Colonic mucosa (tissue), 4 donors: ENCODE data around the gene TNFRSF1A. TPM values are rescaled to one million over a fixed set of nuclear protein-coding genes. Genes with fewer than 3 reads are reported as not detected.

Source experiments
- DNase-seq: peaks from one replicate; pipeline ENCODE4 v3.0.0-alpha.2; 2020
- H3K27ac ChIP-seq: fragments of 200-600 bp; one replicate; pipeline ENCODE4 v1.8.0; 2021
- H3K27me3 ChIP-seq: fragments of 200-600 bp; one replicate; pipeline ENCODE4 v1.8.0; 2021
- H3K36me3 ChIP-seq: fragments of 200-600 bp; one replicate; pipeline ENCODE4 v1.8.0; 2021
- H3K4me1 ChIP-seq: fragments of 200-600 bp; one replicate; pipeline ENCODE4 v1.8.0; 2021; ENCODE audit warnings: mild to moderate bottlenecking
- H3K4me3 ChIP-seq: fragments of 200-600 bp; one replicate; pipeline ENCODE4 v1.8.0; 2021
- H3K9ac ChIP-seq, 2 donors: one replicate each; pipeline ENCODE4 v1.7.0; 2013; ENCODE audit warnings: control low read depth in 2 of 2, low read depth in 2 of 2, low read length in 2 of 2
- H3K9me3 ChIP-seq: fragments of 200-600 bp; one replicate; pipeline ENCODE4 v1.8.0; 2021
- intact Hi-C: fragments of 100-400 bp; cut with DNase I; formaldehyde crosslinking; loops from one replicate; pipeline ENCODE4 v1.14.1; 2022
- total RNA-seq, 2 donors: library from RNA; stranded (reverse); fragmentation: NEBNext Ultra II Directional in 1 of 2; extraction: Animal tissue kit (Norgen Biotek cat#: 25700) in 1 of 2; gene quantifications; one replicate each; pipeline ENCODE4 v1.2.1, GENCODE V29; 2021
- TF ChIP-seq, protein P1 (sequence below): fragments of 200-600 bp; IDR thresholded peaks from one replicate; pipeline ENCODE4 v1.8.0; 2022; ENCODE audit warnings: antibody characterized with exemption, mild to moderate bottlenecking
- donor health status: healthy.
- donor health status: DM: no; HTN: no; CAD: no.
- donor health status: DM: no; HTN: no; CAD: no.

TNFRSF1A gene
- total RNA-seq, 2 donors from 2014 or later = 116 to 164 TPM

DNA sequence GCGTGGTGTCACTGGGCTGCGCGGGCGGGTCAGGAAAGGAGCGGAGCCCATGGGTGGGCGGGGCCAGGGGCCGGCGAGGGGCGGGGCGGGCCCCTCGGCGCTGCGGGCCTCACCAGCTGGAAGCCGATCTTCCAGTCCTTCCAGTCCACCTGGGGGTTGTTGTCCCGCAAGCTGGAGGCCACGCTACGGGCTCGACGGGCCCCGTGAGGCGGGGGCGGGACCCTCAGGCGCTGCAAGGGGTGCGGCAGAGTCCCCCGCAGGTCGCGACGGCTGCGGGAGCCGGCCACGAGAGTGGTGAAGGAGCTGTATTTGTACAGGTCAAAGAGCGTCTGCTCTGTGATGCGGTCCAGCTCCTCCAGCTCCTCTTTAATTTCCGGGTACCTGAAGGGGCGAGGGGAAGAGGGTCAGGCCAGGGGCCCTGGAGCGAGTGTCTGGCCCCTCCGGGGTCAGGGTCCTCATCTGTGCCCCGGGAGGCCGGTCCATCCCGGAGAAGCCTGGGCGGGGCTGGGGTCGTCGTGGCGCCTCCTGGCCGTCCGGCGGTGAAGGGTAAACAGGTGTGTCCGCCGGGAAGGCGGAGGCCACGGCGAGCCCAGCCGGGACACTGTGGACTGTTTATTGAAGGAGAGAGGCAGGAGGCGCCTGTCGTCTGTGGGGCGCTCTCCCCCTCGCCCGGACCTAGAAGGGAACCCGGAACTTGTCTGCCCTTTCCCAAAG is 21.6 kb upstream of the TNFRSF1A start:
- peaks cover 10% of the 10 kb centered on the region for H3K4me1 ChIP-seq
- TF ChIP-seq, protein P1, sequence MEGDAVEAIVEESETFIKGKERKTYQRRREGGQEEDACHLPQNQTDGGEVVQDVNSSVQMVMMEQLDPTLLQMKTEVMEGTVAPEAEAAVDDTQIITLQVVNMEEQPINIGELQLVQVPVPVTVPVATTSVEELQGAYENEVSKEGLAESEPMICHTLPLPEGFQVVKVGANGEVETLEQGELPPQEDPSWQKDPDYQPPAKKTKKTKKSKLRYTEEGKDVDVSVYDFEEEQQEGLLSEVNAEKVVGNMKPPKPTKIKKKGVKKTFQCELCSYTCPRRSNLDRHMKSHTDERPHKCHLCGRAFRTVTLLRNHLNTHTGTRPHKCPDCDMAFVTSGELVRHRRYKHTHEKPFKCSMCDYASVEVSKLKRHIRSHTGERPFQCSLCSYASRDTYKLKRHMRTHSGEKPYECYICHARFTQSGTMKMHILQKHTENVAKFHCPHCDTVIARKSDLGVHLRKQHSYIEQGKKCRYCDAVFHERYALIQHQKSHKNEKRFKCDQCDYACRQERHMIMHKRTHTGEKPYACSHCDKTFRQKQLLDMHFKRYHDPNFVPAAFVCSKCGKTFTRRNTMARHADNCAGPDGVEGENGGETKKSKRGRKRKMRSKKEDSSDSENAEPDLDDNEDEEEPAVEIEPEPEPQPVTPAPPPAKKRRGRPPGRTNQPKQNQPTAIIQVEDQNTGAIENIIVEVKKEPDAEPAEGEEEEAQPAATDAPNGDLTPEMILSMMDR = no peak

DNA sequence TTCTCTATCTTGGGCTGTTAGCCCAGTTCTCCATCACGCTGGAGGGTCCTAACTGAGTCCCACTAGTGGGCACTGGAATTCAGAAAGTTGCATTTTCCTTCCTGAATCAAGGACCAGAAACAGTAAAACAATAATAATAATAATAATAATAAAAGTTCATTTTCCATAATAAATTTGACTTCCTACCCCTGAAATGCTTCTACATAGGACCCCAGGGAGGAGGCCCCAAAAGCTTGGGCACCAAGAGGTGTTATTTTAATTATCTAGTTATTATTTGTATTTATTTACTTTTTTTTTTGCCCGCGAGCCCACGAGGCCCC is 21.1 kb upstream of the TNFRSF1A start:
- TF ChIP-seq, protein P1 = no peak
- Histone ChIP-seq H3K27me3 (no peaks in the 10 kb centered on the region), H3K9me3 (no peaks in the 10 kb centered on the region), H3K4me1 (peaks cover 9% of the 10 kb centered on the region), H3K36me3 (no peaks in the 10 kb centered on the region), H3K9ac (peak overlapping the region in 1 of 2 donors; percentile 94), H3K4me3 (peak overlapping the region; percentile 48), H3K27ac (peak overlapping the region; percentile 93)
- DNase-seq = no peak
- intact Hi-C loops = no loop called here

More for the DNA sequence above, 21.6 kb upstream of the TNFRSF1A start:
- H3K9ac ChIP-seq = peak overlapping the region; percentile 86 to 94
- H3K36me3 ChIP-seq = no peaks in the 10 kb centered on the region
- H3K27me3 ChIP-seq = no peaks in the 10 kb centered on the region
- H3K9me3 ChIP-seq = no peaks in the 10 kb centered on the region
- peak overlapping the region; percentile 48 for H3K4me3 ChIP-seq
- H3K27ac ChIP-seq = peak overlapping the region; percentile 93
- intact Hi-C loops = no loop called here
- DNase-seq = peak; percentile 88

DNA sequence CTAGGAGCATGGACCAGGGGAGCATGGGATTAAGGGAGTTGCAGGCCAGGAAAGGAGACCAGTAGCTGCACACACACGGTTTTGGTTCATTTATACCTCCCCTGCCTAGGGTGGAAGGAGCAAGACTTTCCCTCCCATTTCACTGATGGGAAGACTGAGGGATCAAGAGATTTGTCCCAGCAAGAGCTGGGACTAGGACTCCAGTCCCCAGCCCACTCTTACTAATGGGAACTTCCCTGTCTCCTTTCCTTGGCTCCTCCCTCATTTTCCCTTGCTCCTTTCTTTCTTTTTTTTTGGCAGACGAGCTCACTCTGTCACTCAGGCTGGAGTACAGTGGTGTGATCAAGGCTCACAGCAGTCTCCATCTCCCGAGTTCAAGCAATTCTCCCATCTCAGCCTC is 20.5 kb upstream of the TNFRSF1A start:
- peak overlapping the region; percentile 58 to 70 for H3K9ac ChIP-seq

DNA sequence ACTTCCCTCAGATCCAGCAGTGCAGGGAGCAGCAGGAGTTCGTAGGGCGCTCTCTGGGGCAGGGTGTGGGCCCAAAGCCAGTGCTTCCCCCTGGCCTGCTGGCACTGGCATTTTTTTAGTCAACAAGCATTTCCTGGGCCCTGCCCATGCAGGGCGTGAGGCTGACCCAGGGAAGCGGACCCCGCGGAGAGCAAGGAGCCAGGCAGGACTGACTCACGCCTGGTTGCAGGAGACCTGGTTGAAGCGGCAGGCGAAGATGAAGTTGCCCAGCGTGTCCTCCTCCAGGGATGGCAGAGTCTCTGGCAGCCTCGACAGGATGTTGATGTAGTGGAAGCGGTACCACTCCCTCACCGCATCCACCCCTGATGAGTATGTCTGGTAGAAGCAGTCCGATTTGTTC is 20.0 kb upstream of the TNFRSF1A start:
- no peaks in the 10 kb centered on the region for H3K36me3 ChIP-seq
- TF ChIP-seq, protein P1 = no peak
- peak overlapping the region; percentile 93 for H3K27ac ChIP-seq
- H3K4me3 ChIP-seq = no peak overlapping the region
- intact Hi-C loops = no loop called here
- H3K27me3 ChIP-seq = no peaks in the 10 kb centered on the region
- H3K4me1 ChIP-seq = peaks cover 9% of the 10 kb centered on the region
- no peaks in the 10 kb centered on the region for H3K9me3 ChIP-seq
- H3K9ac ChIP-seq = peak overlapping the region; percentile 58 to 70
- DNase-seq = peak; percentile 83

More for the DNA sequence above, 20.5 kb upstream of the TNFRSF1A start:
- Histone ChIP-seq H3K4me1 (peaks cover 9% of the 10 kb centered on the region), H3K9me3 (no peaks in the 10 kb centered on the region), H3K27ac (peak overlapping the region; percentile 93), H3K36me3 (no peaks in the 10 kb centered on the region), H3K4me3 (no peak overlapping the region), H3K27me3 (no peaks in the 10 kb centered on the region)
- no peak for DNase-seq
- TF ChIP-seq, protein P1 = no peak
- intact Hi-C loops = no loop called here

DNA sequence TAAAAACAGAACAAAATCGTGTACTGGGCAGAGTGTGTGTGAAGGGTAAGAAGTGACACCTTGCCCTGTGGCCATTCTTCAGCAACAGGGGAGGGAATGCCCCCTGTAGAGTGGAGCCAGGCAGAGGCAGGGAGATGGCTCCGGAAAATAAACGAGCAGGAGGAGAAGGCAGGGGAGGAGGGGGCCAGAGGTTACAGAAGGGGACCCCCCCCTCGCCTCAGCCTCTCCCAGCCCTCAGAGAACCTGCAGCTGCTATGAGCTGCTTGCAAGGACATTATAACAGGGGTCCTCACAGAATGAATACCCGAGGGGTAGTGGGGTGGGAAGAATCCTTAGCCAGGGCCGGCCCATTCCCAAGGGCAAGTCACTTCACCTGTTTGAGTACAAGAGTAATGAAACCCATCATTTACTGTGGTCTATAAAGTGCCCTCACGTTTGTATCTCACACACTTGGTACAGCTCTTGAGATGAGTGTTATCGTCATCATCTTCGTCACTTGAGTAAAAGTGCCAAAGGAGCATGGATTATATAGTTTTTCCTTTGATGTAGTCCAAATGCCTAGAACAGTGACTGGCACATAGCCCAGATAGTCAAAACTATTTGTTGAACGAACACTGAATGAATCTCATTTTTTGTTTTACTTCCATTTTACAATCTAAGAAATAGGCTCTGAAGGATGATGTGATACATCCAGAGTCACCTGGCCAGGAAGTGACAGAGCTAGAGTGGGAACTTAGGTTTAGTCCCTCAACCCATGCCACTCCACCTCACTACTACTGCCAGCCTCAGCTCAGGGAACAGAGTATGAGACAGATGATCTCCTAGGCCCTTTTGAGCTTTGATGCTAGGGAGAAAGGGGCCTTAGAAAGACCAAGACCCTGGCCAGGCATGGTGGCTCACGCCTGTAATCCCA is 19.0 kb upstream of the TNFRSF1A start:
- TF ChIP-seq, protein P1 = no peak
- Histone ChIP-seq H3K9ac (peak overlapping the region; percentile 36 to 57), H3K9me3 (no peaks in the 10 kb centered on the region), H3K4me3 (no peak overlapping the region), H3K27me3 (no peaks in the 10 kb centered on the region), H3K4me1 (peaks cover 11% of the 10 kb centered on the region), H3K27ac (peak overlapping the region; percentile 93), H3K36me3 (no peaks in the 10 kb centered on the region)
- intact Hi-C loops = no loop called here
- no peak for DNase-seq
